ENCODE measurements around the gene CEP72. TPM values are rescaled to one million over a fixed set of nuclear protein-coding genes. Genes with fewer than 3 reads are reported as not detected.

CEP72 gene
- polyA plus RNA-seq, 1 of the 3 experiments (the other 2 are of a cell fraction): 4.4 TPM

DNA sequence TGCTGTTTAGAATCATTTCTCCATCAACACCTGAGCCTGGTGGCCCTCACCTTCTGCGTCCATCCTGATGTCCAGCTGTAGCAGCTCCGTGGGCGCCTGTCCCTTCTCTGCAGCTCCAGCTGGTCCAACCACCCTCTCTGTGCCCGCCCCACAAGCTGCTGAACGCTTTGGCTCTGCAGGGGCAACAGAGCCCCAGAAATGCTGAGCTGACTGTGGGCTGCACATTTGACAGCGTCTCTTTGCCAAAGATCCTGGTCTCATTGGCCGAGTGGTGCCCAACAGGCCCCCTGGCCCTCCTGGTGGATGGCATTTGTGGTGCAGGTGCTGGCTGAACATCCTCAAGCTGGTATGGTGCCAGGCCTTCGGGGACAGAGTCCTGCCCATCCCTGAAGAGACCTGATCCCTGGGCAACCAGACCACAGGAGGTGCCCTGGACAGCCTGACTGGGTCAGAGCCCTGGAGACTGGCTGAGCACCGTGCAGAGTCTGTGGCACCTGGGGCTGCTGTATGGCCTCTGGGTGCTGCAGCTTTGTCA is 25.3 kb upstream of the CEP72 start:
- Histone ChIP-seq H3K9ac (no peak overlapping the region), H4K20me1 (ENCODE audit: insufficient read depth) (no peaks in the 10 kb centered on the region), H3F3A (replicated peaks; ENCODE audit: insufficient read depth) (no peaks in the 10 kb centered on the region), H3K4me2 (no peak overlapping the region), H3K36me3 (replicated peaks in 1 of 2; ENCODE audit: control insufficient read depth in 1 of 2, insufficient read depth in 2 of 2, low read length in 1 of 2) (no peaks in the 10 kb centered on the region), H3K4me1 (ENCODE audit: control insufficient read depth in 1 of 2, insufficient read depth in 2 of 2, low read depth in 1 of 2, low read length in 1 of 2) (no peaks in the 10 kb centered on the region; a peak in 1 of 4 replicates), H2AFZ (ENCODE audit: low read depth) (no peak overlapping the region), H3K79me2 (ENCODE audit: insufficient read depth) (no peaks in the 10 kb centered on the region), H3K27ac (ENCODE audit: low read depth in 2 of 2, low read length in 1 of 2) (no peak overlapping the region), H3K9me3 (no peaks in the 10 kb centered on the region), H3K4me3 (ENCODE audit: low read depth in 2 of 2, low read length in 1 of 2) (no peak overlapping the region), H3K9me2 (no peaks in the 10 kb centered on the region), H3K27me3 (ENCODE audit: insufficient read depth) (no peaks in the 10 kb centered on the region)
- 54% methylated on average over 5 of the region's 9 CpGs for WGBS (ENCODE audit: low lambda C conversion rate)
- DNase-seq: no peak
- ChIA-PET POLR2A (no interaction called here), CTCF (no interaction called here)
- TF ChIP-seq, protein P1, sequence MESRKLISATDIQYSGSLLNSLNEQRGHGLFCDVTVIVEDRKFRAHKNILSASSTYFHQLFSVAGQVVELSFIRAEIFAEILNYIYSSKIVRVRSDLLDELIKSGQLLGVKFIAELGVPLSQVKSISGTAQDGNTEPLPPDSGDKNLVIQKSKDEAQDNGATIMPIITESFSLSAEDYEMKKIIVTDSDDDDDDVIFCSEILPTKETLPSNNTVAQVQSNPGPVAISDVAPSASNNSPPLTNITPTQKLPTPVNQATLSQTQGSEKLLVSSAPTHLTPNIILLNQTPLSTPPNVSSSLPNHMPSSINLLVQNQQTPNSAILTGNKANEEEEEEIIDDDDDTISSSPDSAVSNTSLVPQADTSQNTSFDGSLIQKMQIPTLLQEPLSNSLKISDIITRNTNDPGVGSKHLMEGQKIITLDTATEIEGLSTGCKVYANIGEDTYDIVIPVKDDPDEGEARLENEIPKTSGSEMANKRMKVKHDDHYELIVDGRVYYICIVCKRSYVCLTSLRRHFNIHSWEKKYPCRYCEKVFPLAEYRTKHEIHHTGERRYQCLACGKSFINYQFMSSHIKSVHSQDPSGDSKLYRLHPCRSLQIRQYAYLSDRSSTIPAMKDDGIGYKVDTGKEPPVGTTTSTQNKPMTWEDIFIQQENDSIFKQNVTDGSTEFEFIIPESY (IDR thresholded peaks at IDR 0.05; ENCODE audit: borderline replicate concordance, low read depth): no peak
- TF ChIP-seq, protein P2, sequence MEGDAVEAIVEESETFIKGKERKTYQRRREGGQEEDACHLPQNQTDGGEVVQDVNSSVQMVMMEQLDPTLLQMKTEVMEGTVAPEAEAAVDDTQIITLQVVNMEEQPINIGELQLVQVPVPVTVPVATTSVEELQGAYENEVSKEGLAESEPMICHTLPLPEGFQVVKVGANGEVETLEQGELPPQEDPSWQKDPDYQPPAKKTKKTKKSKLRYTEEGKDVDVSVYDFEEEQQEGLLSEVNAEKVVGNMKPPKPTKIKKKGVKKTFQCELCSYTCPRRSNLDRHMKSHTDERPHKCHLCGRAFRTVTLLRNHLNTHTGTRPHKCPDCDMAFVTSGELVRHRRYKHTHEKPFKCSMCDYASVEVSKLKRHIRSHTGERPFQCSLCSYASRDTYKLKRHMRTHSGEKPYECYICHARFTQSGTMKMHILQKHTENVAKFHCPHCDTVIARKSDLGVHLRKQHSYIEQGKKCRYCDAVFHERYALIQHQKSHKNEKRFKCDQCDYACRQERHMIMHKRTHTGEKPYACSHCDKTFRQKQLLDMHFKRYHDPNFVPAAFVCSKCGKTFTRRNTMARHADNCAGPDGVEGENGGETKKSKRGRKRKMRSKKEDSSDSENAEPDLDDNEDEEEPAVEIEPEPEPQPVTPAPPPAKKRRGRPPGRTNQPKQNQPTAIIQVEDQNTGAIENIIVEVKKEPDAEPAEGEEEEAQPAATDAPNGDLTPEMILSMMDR (IDR thresholded peaks at IDR 0.05): no peak
- TF ChIP-seq, protein P3, sequence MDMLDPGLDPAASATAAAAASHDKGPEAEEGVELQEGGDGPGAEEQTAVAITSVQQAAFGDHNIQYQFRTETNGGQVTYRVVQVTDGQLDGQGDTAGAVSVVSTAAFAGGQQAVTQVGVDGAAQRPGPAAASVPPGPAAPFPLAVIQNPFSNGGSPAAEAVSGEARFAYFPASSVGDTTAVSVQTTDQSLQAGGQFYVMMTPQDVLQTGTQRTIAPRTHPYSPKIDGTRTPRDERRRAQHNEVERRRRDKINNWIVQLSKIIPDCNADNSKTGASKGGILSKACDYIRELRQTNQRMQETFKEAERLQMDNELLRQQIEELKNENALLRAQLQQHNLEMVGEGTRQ (IDR thresholded peaks at IDR 0.05; ENCODE audit: borderline replicate concordance, low read depth, low read length): no peak
- no peak for TF ChIP-seq TCF12 (IDR thresholded peaks at IDR 0.05)

DNA sequence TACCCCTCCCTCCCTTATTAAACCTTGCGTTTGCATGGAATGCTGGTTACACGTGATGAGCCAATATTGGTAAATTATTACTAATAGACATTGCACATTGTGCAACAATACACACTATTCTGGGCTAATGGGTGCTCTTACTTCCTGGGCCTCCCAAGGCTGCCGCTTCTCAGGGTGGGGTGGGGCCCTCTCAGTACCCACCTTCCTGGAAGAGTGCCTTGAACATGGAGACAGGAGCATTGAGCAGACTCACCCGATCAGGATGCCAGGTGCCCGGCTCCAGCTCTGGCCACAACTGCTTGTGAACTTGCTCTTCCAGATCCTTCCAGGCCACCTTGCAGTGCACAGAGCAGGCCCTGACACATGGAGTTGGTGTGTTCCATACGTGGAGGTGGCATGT is 24.7 kb upstream of the CEP72 start:
- Histone ChIP-seq H3K9me3 (no peaks in the 10 kb centered on the region), H3K79me2 (ENCODE audit: insufficient read depth) (no peaks in the 10 kb centered on the region), H3K4me2 (no peak overlapping the region), H4K20me1 (ENCODE audit: insufficient read depth) (no peaks in the 10 kb centered on the region), H3K27ac (ENCODE audit: low read depth in 2 of 2, low read length in 1 of 2) (no peak overlapping the region), H3K9ac (no peak overlapping the region), H3K27me3 (ENCODE audit: insufficient read depth) (no peaks in the 10 kb centered on the region), H3K4me3 (ENCODE audit: low read depth in 2 of 2, low read length in 1 of 2) (no peak overlapping the region), H2AFZ (ENCODE audit: low read depth) (no peak overlapping the region), H3K36me3 (replicated peaks in 1 of 2; ENCODE audit: control insufficient read depth in 1 of 2, insufficient read depth in 2 of 2, low read length in 1 of 2) (no peaks in the 10 kb centered on the region), H3F3A (replicated peaks; ENCODE audit: insufficient read depth) (no peaks in the 10 kb centered on the region), H3K4me1 (ENCODE audit: control insufficient read depth in 1 of 2, insufficient read depth in 2 of 2, low read depth in 1 of 2, low read length in 1 of 2) (no peaks in the 10 kb centered on the region; a peak in 1 of 4 replicates), H3K9me2 (no peaks in the 10 kb centered on the region)
- CTCF ChIA-PET: no interaction called here
- DNase-seq: no peak
- POLR2A ChIA-PET: no interaction called here
- TF ChIP-seq FOSL2 (IDR thresholded peaks at IDR 0.05; ENCODE audit: borderline replicate concordance, low read depth) (no peak), TCF12 (IDR thresholded peaks at IDR 0.05) (no peak), SMC3 (IDR thresholded peaks at IDR 0.05; ENCODE audit: low read depth, low read length) (no peak), SIN3A (IDR thresholded peaks at IDR 0.05; ENCODE audit: borderline replicate concordance, low read depth, low read length) (no peak), ELF1 (IDR thresholded peaks at IDR 0.05) (no peak)
- TF ChIP-seq, protein P3 (IDR thresholded peaks at IDR 0.05; ENCODE audit: borderline replicate concordance, low read depth, low read length): no peak
- WGBS (ENCODE audit: low lambda C conversion rate): 44% methylated on average over 6 of the region's 6 CpGs

All from SK-N-SH (cell line).